HT1080 (cell line): ENCODE data around the gene CDC25C. TPM values are rescaled to one million over a fixed set of nuclear protein-coding genes. Genes with fewer than 3 reads are reported as not detected.
A peak's percentile ranks its signal among the peaks of the same experiment; 100 is the strongest.
"Not testable (repeated sequence)": the region's sequence is repeated elsewhere in the genome, so short reads cannot be mapped to it uniquely, and the experiment has no call there.

Experiments used
- DNase-seq: peaks from one replicate; pipeline ENCODE4 v3.0.0-alpha.2; 2015; ENCODE audit warnings: low read depth
- total RNA-seq: library from RNA; depleted of rRNA; stranded (reverse); fragments of >200 nt; shearing (Covaris generic); gene quantifications from 2 replicates; pipeline ENCODE4 v1.2.3, GENCODE V29; 2014

The CDC25C gene
- total RNA-seq, 1 experiment from 2014 or later = 15.5 TPM

- no peak for DNase-seq
Measured at GRCh38 chr5:138280915-138281314, 50.7 kb downstream of the CDC25C start.

DNA sequence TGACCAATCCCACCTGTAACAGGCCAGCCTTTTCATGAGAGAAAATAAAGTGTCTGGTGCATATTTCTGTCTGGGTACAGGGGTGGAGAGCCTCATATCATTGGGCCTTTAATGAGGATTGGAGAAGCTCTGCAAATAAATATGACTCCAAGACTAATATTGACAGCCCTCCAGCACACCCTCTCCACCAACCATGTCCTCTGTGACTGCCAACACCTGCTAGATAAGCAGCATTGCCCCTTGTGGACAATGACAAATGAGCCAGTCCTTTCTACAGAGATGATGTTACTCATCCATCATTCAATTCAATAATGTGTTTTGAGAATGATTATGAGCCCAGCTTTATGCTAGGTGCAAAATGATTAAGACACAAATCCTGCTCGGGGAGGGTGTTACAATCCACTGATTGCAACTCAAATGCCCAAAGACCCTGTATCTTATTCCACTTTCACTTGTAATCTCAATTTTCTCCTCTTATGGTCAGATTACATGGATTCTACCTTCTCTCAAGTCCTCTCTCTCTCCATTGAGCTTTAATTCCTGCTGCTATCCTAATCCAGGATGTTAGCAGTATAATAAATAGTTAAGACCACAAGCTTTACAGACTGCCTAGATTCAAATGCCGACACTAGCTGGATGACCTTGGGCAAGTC is 55.1 kb downstream of the CDC25C start:
- DNase-seq = no peak

DNA sequence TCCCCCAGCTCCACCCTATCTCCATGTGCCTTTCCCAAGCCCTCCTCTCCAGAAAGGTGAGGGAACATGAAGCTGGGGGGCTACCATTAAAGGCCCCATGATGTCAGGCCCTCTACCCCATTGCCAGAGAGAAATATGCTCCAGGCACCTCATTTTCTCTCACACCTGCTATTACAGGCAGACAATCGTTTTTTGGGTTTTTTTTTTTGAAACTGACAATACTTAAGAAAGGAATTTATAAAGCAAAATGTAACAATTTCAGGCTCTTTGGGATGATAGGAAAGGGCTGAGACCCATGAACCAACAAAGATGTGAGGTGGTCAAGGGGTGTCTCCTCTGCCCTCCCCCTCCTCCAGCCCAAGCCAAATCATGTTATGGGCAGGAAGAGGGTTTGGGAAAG is 55.7 kb downstream of the CDC25C start:
- no peak for DNase-seq

- DNase-seq = no peak
Measured at GRCh38 chr5:138275379-138275782, 56.2 kb downstream of the CDC25C start.

DNA sequence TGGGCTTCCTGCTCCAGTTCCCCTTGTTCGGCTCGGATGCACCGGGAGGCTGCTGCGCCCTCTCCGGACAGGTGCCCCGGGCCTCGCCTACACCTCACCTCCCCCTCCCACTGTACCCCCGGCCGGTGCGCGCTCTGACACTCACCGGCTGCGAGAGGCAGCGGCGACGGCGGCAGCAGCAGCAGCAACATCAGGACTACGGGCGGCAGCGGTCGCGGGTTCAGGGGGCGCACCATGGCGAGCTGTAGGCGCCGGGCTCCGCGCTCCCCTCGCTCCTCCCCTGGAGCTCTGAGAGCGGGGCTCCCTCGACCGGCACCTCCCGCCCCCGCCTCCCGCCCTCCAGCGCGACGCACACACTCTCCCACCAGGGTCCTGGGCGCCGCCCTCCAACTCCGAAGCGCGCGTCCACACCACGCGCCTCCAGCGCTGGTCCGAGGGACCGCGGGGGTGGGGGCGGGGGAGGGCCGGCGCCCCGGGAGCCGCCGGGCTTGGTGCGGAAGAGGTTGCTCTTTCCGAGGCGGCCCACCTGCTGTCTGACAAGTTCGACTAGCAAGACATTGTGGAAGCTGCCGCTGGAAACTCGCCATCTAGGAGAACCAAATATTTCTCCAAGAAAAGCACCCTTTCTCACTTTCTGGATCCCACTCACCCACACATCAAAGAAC is 57.3 kb downstream of the CDC25C start, which contains the start of gene GFRA3:
TSS of gene GFRA3 (minus strand) at position 433 of the 665 bp plus-strand sequence. CDS start at position 236, 197 bp downstream.
- DNase-seq = no peak

GRCh38 chr5:138273834-138274188 is 57.8 kb downstream of the CDC25C start:
- DNase-seq = no peak

- DNase-seq = no peak
Measured at GRCh38 chr5:138272681-138273080, 58.9 kb downstream of the CDC25C start.

DNA sequence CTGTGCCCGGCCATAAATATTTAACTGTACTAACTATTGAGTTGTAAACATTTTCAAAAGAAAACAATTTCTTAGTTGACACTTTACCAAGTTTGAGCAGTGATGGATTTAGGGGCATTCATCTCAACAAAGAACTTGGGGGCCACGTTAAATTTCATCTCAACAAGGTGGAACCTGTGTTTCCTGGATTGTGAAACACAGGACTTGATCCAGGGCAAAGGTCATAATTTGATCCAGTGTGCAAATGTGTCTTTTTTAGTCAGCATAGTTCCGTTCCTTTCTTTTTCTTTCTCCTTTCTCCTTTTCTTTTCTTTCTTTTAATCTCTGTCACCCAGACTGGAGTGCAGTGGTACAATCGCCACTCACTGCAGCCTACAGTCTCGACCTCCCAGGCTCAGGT is 60.3 kb downstream of the CDC25C start:
- DNase-seq = no peak

DNA sequence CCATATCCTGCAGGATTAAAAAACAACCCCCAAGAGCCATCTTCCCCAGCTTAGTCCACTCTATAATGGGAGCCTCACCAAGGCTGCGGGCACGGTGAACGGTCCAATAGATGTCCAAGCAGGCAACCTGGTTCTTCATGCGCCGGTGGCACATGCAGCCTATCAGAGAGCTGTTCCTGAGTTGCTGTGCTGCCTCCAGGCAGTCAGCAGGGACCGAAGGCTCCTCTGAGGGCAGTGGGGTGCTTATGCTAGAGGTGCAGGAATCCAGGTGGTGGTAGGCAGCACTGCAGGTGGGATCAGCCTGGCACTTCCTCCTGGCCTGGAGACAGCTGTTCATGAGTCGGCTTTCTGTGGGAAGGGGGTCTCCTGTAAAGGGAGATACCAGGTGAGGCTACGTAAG is 67.4 kb downstream of the CDC25C start:
- no peak for DNase-seq

DNA sequence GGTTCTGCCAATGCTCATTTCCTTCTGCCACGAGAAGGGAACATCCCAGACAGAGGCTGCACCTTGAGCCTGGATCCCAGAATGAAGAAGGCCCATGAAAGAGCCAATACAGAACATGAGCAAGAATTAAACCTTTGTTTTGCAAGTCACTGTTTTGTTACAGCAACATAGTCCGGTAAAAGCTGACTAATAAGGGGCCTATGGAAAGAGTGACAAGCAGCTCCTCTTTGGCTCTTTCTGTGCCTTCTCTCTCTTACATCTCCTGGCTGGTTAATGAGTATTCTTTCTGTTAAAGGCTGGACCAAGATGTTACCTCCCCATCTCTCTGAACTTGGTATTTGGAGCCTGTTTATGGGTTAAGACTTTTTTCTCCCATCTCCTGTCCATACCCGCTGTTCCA is 68.0 kb downstream of the CDC25C start:
- no peak for DNase-seq

- DNase-seq = peak; percentile 21
Measured at GRCh38 chr5:138258704-138259292, 72.8 kb downstream of the CDC25C start.

- DNase-seq = no peak
Measured at GRCh38 chr5:138257583-138257982, 74.0 kb downstream of the CDC25C start.

DNA sequence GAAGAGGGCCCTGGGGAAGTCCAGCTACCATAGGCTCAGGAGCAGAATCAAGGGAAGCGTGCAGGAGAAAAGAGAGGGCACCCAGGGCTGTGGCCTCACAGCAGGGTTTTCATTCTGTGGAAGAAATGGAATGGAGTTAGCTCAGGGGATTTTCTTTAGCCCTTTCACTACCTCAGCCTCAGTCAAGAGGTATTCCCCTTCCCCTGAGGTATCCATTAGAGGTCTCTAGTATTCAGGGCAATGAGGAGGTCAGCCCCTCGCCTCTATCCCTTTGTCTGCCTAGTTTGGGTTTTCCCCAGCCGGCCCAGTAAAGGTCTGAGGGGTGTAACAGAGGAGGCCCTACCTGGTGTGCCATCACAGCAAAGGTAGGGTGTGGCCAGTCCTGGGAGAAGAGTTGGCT is 78.7 kb downstream of the CDC25C start:
- DNase-seq = no peak

DNA sequence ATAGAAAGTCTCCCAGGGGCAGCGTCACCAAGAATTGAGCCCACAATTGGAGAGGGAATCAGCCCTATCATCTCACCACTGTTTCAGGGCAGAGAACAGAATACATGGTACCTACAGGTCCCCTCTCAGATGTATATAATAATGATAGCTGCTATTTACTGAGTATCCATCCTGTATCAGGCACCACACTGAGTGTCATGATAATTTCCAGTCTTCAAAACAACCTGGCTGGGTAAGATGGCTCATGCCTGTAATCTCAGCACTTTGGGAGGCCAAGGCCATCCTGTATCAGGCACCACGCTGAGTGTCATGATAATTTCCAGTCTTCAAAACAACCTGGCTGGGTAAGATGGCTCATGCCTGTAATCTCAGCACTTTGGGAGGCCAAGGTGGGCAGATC is 83.8 kb downstream of the CDC25C start:
- not testable (repeated sequence) for DNase-seq

- DNase-seq = no peak
Measured at GRCh38 chr5:138246822-138247221, 84.8 kb downstream of the CDC25C start.

DNA sequence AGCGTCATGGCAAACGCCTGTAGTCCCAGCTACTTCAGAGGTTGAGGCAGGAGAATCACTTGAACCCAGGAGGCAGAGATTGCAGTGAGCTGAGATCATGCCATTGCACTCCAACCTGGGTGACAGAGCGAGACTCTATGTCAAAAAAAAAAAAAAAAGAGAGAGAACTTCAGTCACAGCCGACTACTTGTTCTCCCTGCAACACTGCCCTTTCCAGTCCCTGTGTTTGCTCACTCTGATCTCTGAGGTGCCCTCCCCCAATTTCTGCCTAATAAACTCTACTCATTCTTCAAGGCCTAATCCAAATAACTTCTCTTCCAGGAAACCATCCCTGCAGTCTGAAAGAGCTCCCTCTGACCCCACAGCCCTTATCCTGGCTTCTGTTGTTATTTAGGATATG is 85.3 kb downstream of the CDC25C start:
- DNase-seq = no peak

- no peak for DNase-seq
Measured at GRCh38 chr5:138245717-138246116, 85.9 kb downstream of the CDC25C start.

GRCh38 chr5:138243794-138244193 is 87.8 kb downstream of the CDC25C start:
- no peak for DNase-seq

- DNase-seq = no peak
Measured at GRCh38 chr5:138241688-138242571, 89.7 kb downstream of the CDC25C start.

DNA sequence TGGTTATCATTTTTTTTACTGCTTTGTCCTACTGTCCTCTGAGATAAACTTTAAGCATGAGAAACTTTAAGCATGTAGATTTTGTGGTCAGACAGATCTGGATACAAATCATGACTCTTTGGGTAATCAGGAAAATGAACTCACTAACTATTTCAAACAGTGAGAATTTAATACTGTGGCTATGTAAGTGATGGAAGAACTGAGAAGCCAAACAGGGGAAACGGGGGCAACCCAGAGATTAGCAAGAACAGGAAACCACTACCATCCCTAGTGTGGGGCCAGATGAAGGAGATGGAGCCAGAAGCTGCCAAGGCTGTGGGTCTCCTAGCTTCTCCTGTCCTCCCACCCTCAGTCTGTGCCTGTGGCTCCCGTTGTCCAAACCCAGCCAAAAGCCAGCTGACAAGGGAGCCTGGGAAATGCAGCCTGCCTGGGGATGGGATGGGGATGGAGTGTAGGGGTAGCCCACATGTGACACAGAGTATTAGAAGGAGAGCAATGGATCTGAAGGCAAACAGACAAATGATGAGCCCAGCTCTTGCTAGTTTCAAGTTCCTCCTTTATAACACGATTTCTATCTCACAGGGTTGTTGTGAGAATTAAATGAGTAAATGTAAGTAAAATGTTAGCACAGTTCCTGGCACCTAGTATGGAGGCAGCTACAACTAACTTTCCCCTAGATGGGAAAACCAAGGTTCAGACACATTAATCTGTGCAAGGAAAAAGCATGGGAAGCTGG is 90.8 kb downstream of the CDC25C start:
- no peak for DNase-seq

- no peak for DNase-seq
Measured at GRCh38 chr5:138238034-138238433, 93.6 kb downstream of the CDC25C start.
